ENCODE measurements around the gene RPS6KA1.

RPS6KA1 gene

GRCh38 chr1:26520339-26520738, 9.2 kb upstream of the RPS6KA1 start:
- no peak for TF ChIP-seq EZH2phosphoT487 (IDR thresholded peaks at IDR 0.05; ENCODE audit: borderline replicate concordance, low read length)
- TF ChIP-seq CTCF (IDR thresholded peaks at IDR 0.05; ENCODE audit: low read depth, low read length, poor library complexity, severe bottlenecking), result no peak
- Histone ChIP-seq H3K9me3 (ENCODE audit: control insufficient read depth, insufficient read depth, low read length) (no peaks in the 10 kb centered on the region), H3K9me2 (replicated peaks; ENCODE audit: control insufficient read depth, low read length) (no peaks in the 10 kb centered on the region), H3K27ac (ENCODE audit: low read depth, low read length) (no peak overlapping the region), H4K20me1 (ENCODE audit: control insufficient read depth, insufficient read depth, low read depth, low read length) (no peaks in the 10 kb centered on the region), H3K4me2 (ENCODE audit: low read length) (no peak overlapping the region), H3K79me2 (ENCODE audit: control insufficient read depth, low read length) (no peaks in the 10 kb centered on the region), H3K36me3 (ENCODE audit: control insufficient read depth, low read length) (no peaks in the 10 kb centered on the region), H3F3A (ENCODE audit: control insufficient read depth, insufficient read depth) (no peaks in the 10 kb centered on the region), H3K4me1 (ENCODE audit: control insufficient read depth, low read length) (no peaks in the 10 kb centered on the region), H3K4me3 (ENCODE audit: low read length) (no peak overlapping the region), H3K27me3 (ENCODE audit: control insufficient read depth, low read length) (peaks cover 20% of the 10 kb centered on the region; the same call in 1 of the 2 replicates)

DNA sequence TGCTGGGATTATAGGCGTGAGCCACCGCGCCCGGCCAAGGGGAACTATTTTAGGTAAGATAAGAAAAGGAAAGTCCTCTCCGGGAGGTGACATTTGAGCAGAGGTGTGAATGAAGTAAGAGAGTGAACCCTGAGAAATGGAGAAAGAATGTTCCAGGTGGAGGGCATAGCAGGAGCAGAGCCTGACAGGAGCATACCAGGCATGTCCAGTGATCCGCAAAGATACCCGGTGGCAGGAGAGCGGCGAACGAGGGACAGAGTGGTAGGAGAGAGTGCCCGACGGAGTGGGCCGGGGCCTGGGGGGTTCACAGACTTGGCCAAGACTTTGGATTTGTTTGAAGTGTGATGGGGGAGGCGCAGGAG, 7.9 kb upstream of the RPS6KA1 start:
- Histone ChIP-seq H3K36me3 (ENCODE audit: control insufficient read depth, low read length) (no peaks in the 10 kb centered on the region), H3K9me2 (replicated peaks; ENCODE audit: control insufficient read depth, low read length) (no peaks in the 10 kb centered on the region), H3F3A (ENCODE audit: control insufficient read depth, insufficient read depth) (no peaks in the 10 kb centered on the region), H3K4me2 (ENCODE audit: low read length) (no peak overlapping the region), H3K4me3 (ENCODE audit: low read length) (no peak overlapping the region), H3K9me3 (ENCODE audit: control insufficient read depth, insufficient read depth, low read length) (no peaks in the 10 kb centered on the region), H3K79me2 (ENCODE audit: control insufficient read depth, low read length) (no peaks in the 10 kb centered on the region), H3K27ac (ENCODE audit: low read depth, low read length) (no peak overlapping the region), H3K4me1 (ENCODE audit: control insufficient read depth, low read length) (no peaks in the 10 kb centered on the region), H4K20me1 (ENCODE audit: control insufficient read depth, insufficient read depth, low read depth, low read length) (no peaks in the 10 kb centered on the region), H3K27me3 (ENCODE audit: control insufficient read depth, low read length) (peaks cover 20% of the 10 kb centered on the region; the same call in 1 of the 2 replicates)
- TF ChIP-seq CTCF (IDR thresholded peaks at IDR 0.05; ENCODE audit: low read depth, low read length, poor library complexity, severe bottlenecking), result no peak
- no peak for TF ChIP-seq EZH2phosphoT487 (IDR thresholded peaks at IDR 0.05; ENCODE audit: borderline replicate concordance, low read length)

- Histone ChIP-seq H3F3A (ENCODE audit: control insufficient read depth, insufficient read depth) (no peaks in the 10 kb centered on the region), H3K9me2 (replicated peaks; ENCODE audit: control insufficient read depth, low read length) (no peaks in the 10 kb centered on the region), H3K27ac (ENCODE audit: low read depth, low read length) (no peak overlapping the region), H3K9me3 (ENCODE audit: control insufficient read depth, insufficient read depth, low read length) (no peaks in the 10 kb centered on the region), H3K4me3 (ENCODE audit: low read length) (no peak overlapping the region), H3K4me2 (ENCODE audit: low read length) (no peak overlapping the region), H3K79me2 (ENCODE audit: control insufficient read depth, low read length) (no peaks in the 10 kb centered on the region), H3K36me3 (ENCODE audit: control insufficient read depth, low read length) (no peaks in the 10 kb centered on the region), H3K4me1 (ENCODE audit: control insufficient read depth, low read length) (no peaks in the 10 kb centered on the region), H4K20me1 (ENCODE audit: control insufficient read depth, insufficient read depth, low read depth, low read length) (no peaks in the 10 kb centered on the region), H3K27me3 (ENCODE audit: control insufficient read depth, low read length) (peaks cover 20% of the 10 kb centered on the region; the same call in 1 of the 2 replicates)
- TF ChIP-seq CTCF (IDR thresholded peaks at IDR 0.05; ENCODE audit: low read depth, low read length, poor library complexity, severe bottlenecking), result no peak
- no peak for TF ChIP-seq EZH2phosphoT487 (IDR thresholded peaks at IDR 0.05; ENCODE audit: borderline replicate concordance, low read length)
These were observed 7.5 kb upstream of the RPS6KA1 start for GRCh38 chr1:26522073-26522472.

DNA sequence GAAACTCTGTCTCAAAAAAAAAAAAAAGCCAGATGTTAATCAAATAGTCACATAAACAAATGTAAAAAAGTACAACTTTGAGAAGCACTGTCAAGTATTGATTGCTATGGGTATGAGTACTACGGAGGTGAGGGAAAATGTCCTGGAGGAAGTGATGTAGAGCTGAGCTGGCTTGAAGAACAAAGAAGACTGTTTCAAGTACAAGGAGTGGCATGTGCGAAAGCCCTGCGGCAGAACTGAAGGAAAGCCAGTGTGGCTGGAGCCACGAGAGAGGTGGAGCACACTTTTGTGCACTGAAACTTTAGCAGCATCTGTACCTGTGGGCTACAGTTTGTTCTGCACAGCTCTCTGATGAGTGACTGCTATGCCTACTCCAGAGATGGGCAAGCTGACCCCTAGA, 5.4 kb upstream of the RPS6KA1 start:
- no peaks in the 10 kb centered on the region for H4K20me1 ChIP-seq (ENCODE audit: control insufficient read depth, insufficient read depth, low read depth, low read length)
- H3K4me1 ChIP-seq (ENCODE audit: control insufficient read depth, low read length), result peaks cover 6% of the 10 kb centered on the region
- no peaks in the 10 kb centered on the region for H3F3A ChIP-seq (ENCODE audit: control insufficient read depth, insufficient read depth)
- TF ChIP-seq CTCF (IDR thresholded peaks at IDR 0.05; ENCODE audit: low read depth, low read length, poor library complexity, severe bottlenecking) (no peak), EZH2phosphoT487 (IDR thresholded peaks at IDR 0.05; ENCODE audit: borderline replicate concordance, low read length) (no peak)
- H3K27ac ChIP-seq (ENCODE audit: low read depth, low read length), result no peak overlapping the region
- no peak overlapping the region for H3K4me3 ChIP-seq (ENCODE audit: low read length)
- no peaks in the 10 kb centered on the region for H3K36me3 ChIP-seq (ENCODE audit: control insufficient read depth, low read length)
- H3K9me2 ChIP-seq (replicated peaks; ENCODE audit: control insufficient read depth, low read length), result no peaks in the 10 kb centered on the region
- H3K4me2 ChIP-seq (ENCODE audit: low read length), result no peak overlapping the region
- H3K9me3 ChIP-seq (ENCODE audit: control insufficient read depth, insufficient read depth, low read length), result no peaks in the 10 kb centered on the region
- peaks cover 20% of the 10 kb centered on the region; the same call in 1 of the 2 replicates for H3K27me3 ChIP-seq (ENCODE audit: control insufficient read depth, low read length)
- no peaks in the 10 kb centered on the region for H3K79me2 ChIP-seq (ENCODE audit: control insufficient read depth, low read length)

Measured in DOHH2 (cell line).